ENCODE data around the gene FAM118A.

- TF ChIP-seq CTCF (conservative IDR thresholded peaks at IDR 0.05; ENCODE audit: low read depth in 2 of 2) (no peak), EZH2 (IDR thresholded peaks at IDR 0.05; ENCODE audit: low read depth, unreplicated experiment) (no peak), EZH2phosphoT487 (IDR thresholded peaks at IDR 0.05; ENCODE audit: unreplicated experiment) (no peak), CREB1 (CRISPR knock-in tag; IDR thresholded peaks at IDR 0.05; ENCODE audit: low read depth) (no peak), POLR2AphosphoS5 (IDR thresholded peaks at IDR 0.05; ENCODE audit: low read depth) (no peak), REST (IDR thresholded peaks at IDR 0.05; ENCODE audit: unreplicated experiment) (no peak), JUNB (IDR thresholded peaks at IDR 0.05; ENCODE audit: unreplicated experiment) (no peak)
These were observed 26.3 kb downstream of the FAM118A start for GRCh38 chr22:45335854-45336522.
